GM18951 (cell line): ENCODE measurements around the gene UBAP1L.

Experiments
- POLR2A ChIP-seq: IDR thresholded peaks from 4 replicates; pipeline ENCODE4 v1.6.1; 2011; ENCODE audit warnings: mild to moderate bottlenecking; ENCODE audit not compliant: insufficient read length, insufficient read depth; ENCODE audit errors: extremely low read depth
- in situ Hi-C: fragments of 300-500 bp; cut with MboI; formaldehyde crosslinking; loops from one replicate; pipeline ENCODE4 v1.12.0; 2022; ENCODE audit warnings: low sequenced_read_pairs, mixed read lengths, inconsistent platforms; ENCODE audit not compliant: unreplicated experiment

UBAP1L gene

GRCh38 chr15:65072617-65073016 lies 42.4 kb downstream of the UBAP1L start:
- TF ChIP-seq POLR2A = no peak
- in situ Hi-C loops = no loop called here

DNA sequence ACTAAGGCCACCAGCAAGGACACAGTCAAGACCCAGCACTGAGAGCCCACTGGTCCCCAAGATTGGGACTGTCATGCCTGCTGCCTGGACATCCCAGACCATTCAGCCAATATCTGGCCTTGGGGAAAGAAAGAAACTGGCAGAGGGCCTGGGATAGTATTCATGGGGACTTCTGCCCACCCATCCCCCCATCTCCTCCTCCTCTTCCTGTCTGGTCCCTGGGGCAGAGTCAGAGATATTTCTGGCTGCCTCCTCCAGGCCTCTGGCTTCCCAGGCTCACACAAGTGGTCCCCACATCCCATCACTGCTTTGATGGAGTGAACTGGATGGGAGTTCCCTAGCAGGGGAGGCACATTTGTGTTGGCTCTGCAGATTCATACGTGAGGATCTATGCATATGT lies 43.0 kb downstream of the UBAP1L start:
- no peak for TF ChIP-seq POLR2A
- in situ Hi-C loops = no loop called here

DNA sequence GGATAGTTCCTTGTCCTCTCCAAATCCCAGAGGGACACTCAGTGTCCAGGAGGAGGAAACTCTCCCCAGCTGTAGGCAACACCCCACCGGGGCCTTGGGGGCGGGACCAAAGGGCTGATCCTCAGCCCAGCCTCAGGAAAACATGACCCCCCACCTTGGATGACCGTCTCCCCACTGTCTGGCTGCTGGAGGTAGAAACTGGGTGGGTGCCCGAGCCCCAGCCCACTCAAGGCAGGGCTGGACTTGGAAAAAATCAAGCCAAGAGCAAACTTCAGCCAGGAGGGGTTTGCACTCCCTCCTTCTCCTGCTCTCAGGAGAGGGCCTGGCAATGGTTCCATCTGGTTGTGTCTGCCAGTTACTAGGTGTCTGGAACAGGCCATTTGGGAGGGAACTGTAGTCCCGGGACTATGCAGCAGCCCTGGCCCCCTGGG lies 43.6 kb downstream of the UBAP1L start:
- no peak for TF ChIP-seq POLR2A
- in situ Hi-C loops = no loop called here

- TF ChIP-seq POLR2A = no peak
- in situ Hi-C loops = no loop called here
These were observed 45.0 kb downstream of the UBAP1L start for GRCh38 chr15:65069779-65070546.

DNA sequence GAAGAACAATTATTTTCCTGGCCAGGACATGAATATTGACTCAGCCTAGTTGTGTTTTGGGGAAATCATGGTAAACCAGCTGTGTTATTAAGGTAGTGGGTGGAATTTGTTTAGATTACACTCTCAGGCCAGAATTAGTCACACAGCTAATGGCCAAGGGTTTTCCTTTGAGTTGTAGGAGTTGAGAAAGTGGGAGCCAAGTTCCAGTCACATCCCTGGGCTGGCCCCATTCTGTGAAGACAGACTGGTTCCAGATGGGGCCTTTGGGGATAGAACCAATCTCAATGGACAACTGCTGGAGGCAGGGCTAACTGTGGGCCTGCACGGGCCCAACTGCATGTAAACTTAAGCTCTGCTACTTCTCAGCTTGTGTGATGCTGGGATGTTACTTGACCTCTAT lies 45.8 kb downstream of the UBAP1L start:
- in situ Hi-C loops = no loop called here
- TF ChIP-seq POLR2A = no peak

- in situ Hi-C loops = no loop called here
- TF ChIP-seq POLR2A = no peak
These were observed 46.6 kb downstream of the UBAP1L start for GRCh38 chr15:65068403-65068788.

DNA sequence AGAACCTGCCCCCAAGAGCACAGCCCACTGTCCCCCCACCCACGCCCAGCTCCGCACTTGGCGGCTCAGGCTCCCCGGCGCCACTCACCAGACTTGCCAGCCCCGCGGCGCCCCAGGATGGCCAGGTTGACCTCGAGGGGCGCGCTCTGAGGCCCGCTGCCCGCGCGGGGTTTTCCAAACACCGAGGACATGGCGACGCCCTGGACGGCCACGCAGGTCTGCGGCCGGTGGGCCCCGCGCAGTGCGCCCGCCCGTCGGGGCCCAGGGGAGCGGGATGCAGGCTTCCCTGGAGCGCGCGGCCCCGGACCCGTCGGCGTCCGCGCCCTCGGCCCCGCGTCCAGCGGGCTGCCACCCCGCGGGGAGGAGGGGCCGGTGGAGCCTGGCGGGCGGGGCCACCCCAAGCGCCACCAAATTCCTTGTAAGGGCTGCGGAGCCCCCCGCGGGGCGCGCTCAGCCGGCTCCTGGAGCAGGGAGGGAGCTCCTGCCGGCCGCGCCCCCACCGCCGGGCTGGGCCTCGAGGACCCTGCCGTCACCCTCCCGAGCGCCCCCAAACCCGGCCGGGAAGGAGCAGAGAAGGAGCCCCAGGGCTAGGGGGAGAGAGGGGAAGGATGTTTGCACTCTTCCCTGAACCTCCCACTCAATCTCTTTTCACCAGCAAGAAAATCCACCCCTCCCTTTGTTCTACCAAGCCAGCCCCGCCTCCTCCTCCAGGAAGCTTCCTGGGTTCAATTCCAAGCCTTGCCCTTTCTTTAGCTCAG lies 47.2 kb downstream of the UBAP1L start, which contains the start of gene RASL12:
Gene RASL12, minus strand, starts transcription at position 347 of the 758 bp plus-strand sequence. Its CDS starts 156 bp downstream, at position 191.
- in situ Hi-C loops = no loop called here
- TF ChIP-seq POLR2A = no peak

- in situ Hi-C loops = no loop called here
- TF ChIP-seq POLR2A = no peak
These were observed 47.7 kb downstream of the UBAP1L start for GRCh38 chr15:65067317-65067644.

DNA sequence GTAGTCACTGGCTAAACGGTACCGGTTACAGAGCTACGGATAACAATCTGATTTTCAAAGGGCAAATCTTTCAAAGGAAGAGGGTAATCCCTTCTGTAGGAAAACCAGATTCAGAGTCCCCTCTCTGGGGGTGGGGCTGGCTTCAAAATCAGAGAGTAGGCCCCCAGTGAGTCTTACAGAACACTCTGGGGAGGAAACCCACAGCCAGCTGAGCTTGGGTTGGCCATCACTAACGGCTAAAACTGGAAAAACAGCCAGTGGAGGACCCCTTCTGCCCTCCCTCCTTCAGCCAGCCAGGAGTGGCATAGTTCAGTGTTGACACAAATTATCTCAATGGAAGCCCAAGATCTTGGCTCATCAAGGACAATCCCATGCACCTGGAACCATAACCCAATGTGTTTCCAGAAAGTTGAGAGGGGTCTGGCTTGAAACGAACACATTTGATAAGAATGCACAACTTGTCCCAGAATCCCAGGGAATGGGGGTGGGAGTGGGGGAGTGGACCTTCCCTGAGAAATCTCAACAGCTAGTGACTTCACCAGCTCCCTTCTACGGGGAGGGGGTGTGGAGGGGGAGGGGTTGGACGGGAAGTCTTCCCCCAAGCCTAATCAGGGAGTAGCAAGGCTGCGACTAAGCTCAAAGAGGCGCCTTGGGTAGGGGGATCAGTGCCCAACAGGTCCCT lies 48.2 kb downstream of the UBAP1L start:
- TF ChIP-seq POLR2A = no peak
- in situ Hi-C loops = no loop called here

GRCh38 chr15:65066001-65066634 lies 48.9 kb downstream of the UBAP1L start:
- in situ Hi-C loops = no loop called here
- TF ChIP-seq POLR2A = no peak

GRCh38 chr15:65062726-65063125 lies 52.3 kb downstream of the UBAP1L start:
- no peak for TF ChIP-seq POLR2A
- in situ Hi-C loops = no loop called here

- in situ Hi-C loops = no loop called here
These were observed 52.9 kb downstream of the UBAP1L start for GRCh38 chr15:65062061-65062460.

More at GRCh38 chr15:65062061-65062460, 52.9 kb downstream of the UBAP1L start:
- no peak for TF ChIP-seq POLR2A
